ENCODE data around the gene HIRA.
"Not testable (repeated sequence)": the region's sequence is repeated elsewhere in the genome, so short reads cannot be mapped to it uniquely, and the experiment has no call there.

HIRA gene

DNA sequence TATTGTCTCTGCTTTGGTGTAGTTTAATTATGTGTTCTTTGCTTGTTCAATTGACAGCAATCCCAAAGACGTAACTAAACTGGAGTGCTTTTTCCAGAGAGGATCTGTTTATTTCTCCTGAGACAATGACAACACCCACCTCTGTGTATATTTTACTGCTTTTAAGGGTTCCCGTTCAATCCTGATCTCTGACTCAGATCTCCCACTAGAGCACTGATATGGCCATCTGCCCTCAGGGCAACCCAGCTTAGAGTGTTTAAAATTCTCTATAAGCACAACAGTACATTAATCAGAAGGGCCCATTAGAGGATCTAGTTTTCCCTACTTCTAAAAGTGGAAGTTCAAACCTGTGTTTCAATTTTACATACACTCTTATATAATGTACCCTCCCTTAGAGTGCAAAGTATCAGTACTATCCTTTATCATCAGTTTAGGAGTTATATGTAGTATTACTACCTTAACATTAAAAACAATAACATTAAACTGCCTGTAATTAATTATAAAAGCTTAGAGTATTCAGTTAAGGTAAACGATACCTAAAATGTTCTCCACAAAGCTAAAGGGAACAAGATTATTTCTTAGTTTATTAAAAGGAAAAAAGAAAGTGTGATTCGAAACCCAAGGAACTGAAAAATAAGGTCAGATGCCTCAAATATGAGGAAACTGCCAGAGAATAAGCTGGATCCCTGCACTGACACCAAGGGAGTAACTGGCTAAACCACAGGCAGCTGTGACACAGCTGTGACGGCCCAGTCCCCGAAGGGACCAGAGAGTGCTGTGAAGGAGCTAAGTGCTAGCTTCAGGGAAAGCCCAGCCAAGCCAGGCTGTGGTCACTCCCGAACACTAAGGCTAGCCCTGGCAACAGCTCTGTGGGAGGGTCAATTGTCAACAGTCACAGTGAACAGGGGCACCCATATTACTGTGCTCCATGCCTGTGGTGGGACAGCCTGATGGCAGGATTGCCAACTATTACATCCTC lies 32.2 kb upstream of the HIRA start:
- no peak for DNase-seq

DNA sequence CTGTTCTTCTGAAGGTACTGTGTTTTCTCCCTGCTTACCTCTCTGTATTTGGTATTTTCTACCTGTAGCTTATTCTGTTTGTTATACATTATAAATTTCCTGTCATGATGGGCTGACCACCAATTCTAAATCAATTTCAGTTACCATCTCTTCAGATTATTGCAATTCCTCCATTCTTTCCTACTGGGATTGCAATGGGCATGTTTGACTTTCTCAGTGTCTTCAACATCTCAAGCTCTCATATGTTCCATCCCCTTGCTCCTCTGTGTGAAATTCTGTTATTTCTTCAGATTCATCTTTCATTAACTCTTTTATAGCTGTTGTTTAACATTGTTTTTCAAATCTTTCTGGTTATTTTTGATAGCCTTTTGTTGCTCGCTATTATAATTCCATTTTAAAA lies 31.5 kb upstream of the HIRA start:
- no peak for DNase-seq

DNA sequence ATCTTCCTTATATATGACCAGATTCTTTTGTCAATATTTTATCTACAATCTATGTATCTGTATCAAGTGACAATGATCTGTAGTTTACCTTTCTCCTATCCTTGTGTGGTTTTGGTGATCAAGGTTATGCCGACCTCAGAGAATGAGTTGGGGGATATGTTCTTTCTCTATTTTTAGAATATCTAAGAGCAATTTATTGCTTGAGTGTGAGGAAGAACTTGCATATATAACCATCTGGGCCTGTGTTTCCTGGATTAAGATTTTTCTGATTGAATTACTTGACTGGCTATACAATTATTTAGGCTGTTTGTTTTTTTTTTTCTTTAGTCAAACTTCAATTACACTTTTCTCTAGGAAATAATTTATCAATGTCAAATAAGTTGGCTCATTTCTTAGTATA lies 30.0 kb upstream of the HIRA start:
- no peak for DNase-seq

DNA sequence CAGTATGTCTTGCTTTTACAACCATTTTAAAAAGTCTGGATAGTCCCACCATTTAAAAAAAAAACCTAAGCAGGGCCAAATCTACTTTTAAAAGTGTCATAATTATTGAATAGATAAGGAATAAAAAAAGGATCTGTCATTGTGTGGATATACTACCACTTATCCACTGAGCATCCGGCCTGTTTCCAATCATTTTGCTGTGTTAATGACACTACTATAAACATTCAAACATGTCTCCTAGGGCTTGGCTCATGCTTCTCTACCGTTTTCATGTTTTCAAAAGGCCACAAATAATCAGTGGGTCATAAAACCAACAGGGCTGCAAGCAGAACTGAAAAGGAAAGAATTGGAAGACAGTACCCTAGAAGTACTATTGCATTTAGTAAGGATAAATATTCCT lies 28.5 kb upstream of the HIRA start:
- no peak for DNase-seq

DNA sequence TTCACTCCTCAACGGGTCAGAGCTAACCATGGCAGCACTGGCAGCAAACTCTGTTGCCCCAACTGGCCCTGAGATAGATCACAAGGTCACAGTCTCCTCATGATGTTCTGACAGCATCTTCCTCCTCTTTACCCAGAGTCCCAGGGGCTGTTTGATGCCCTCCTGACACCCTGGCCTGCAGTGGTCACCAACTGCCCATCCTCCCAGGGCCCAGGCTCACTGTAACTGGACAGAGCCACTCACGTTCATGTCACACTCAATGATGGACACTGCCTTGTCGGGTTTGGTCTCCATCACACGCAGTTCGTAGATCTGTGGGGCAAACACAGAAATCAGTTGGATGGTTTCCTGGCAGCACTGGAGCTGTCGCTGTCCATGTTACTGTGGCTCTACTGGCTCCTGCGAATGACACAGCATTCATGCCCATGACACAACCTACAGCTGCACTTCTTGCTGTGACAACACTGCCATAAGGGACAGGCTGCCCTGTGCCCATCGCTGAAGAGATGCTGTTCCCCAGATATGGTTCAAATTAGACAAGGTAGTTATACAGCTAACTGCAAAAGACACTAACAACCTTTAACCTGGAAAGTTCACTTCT lies 26.4 kb upstream of the HIRA start:
- no peak for DNase-seq

DNA sequence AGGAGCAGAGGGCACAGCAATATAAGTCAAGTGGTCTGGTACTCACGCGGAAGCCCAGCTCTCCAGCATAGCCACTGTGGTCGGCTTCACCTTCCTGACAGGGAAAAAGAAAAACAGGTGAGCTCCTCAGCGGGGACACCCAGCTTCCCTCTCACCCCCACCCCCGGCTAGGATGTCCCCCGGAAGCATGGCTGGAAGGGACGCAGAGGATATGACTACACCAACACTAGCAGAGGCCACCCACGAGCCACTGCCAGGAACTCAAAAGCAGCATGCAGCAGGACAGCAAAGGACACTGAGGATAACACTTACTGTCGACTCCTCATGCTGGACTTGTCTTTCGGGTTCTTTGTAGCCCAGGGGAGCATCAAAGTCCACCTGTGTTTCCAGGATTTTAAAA lies 25.0 kb upstream of the HIRA start:
- no peak for DNase-seq

DNA sequence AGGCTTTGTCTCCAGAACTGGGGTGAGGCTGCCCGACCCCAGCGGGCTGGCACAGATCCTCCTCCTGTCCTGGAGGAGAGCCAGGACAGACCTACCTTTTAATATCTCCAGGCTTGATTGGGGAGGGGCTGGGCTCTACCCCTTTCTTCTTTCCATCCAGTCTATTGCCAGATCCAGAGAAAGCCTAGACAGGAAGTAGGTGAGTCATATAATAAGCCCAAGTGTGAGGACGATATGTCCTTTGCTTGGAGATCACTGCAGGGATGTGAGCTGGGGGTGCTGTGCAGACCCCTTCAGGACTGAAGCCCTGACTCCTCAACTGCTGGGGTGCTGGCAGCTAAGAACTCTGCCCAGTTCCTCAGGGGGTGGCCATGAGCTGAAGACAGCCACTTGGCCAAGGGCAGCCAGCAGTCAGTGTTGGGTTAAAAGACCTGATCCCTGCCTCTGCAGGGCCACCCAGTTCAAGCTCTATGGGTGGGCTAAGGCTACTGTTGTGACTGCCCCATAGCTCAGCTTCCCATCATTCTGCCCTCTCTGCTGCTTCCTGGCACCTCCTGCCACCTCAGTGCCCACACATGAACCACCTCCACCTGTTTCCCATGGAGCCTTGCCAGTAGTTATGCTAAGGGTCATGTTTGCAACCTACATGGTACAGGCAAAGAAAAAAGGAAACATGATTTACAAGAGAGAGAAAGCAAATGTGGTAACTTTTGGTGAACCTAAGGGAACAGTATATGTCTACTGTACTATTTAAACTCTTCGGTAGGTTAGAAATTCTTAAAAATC lies 24.2 kb upstream of the HIRA start:
- no peak for DNase-seq

DNA sequence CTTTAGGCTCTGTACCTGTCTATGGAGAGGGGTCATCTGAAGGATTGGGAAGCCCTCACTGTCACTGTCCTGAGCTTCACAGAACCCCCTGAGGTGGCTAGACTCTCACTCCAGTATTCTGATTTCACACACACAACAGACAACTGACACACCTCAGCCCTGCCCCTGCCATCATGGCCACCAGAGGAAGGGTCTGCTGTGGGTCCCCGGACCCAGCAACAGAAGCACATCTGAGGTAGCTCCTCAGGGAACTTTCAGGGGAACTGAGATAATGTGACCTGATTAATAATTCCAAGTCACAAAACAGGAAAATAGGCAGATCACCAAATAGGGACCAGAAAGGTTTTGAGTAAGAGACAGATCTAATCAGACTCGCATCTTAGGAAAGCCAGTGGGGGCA lies 23.5 kb upstream of the HIRA start:
- no peak for DNase-seq

DNA sequence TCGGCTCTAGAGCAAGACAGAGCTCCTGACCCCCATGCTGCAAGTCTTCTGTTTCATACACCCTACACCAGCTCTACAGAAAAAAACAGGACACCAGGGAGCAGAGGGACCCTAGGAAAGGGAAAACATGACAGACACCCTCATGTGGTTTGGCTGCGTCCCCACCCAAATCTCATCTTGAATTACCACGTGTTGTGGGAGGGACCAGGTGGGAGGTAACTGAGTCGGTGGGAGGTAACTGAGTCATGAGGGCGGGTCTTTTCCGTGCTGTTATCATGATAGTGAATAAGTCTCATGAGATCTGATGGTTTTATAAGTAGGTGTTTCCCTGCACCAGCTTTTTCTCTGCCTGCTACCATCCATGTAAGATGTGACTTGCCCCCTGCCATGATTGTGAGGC lies 22.6 kb upstream of the HIRA start:
- DNase-seq = peak in 1 of 2 experiments; percentile 59

DNA sequence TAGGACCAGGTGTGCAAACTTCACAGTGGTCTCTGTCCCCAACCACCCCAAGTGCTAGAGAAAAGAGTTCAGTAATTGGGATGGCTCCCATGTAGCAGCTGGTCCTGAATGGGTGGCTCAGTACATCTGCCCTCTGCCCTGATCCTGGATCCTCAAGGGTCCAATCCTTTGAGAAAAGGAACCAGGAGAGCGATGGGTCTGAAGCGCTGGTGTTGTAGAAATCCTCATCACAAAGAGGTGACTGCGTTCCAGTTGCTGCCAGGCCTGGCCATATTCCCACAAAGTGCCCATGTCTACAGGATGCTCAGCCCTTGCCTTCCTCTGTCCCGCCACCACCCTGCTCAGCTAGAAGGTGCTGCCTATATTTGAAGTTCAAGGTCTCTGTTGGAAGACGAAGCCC lies 22.2 kb upstream of the HIRA start:
- DNase-seq = no peak

DNA sequence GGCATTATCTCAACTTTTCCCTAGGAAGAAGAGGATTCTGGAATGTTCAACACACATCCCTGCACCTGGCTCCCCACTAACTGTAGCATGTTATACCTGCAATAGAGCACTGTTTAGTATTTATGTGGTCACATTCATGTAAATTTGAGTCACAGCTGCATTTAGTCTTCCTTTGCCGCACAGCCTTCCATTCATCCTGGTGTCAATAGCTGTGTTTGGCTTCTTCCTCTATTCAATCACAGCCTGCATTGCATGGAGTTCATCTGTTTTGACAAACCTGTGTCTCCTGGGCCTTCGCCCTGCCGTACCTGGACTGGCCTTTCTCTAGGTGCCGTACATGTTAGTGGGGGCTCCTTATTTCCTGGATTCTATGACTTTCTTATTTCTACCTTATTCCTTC lies 20.0 kb upstream of the HIRA start:
- DNase-seq = no peak

DNA sequence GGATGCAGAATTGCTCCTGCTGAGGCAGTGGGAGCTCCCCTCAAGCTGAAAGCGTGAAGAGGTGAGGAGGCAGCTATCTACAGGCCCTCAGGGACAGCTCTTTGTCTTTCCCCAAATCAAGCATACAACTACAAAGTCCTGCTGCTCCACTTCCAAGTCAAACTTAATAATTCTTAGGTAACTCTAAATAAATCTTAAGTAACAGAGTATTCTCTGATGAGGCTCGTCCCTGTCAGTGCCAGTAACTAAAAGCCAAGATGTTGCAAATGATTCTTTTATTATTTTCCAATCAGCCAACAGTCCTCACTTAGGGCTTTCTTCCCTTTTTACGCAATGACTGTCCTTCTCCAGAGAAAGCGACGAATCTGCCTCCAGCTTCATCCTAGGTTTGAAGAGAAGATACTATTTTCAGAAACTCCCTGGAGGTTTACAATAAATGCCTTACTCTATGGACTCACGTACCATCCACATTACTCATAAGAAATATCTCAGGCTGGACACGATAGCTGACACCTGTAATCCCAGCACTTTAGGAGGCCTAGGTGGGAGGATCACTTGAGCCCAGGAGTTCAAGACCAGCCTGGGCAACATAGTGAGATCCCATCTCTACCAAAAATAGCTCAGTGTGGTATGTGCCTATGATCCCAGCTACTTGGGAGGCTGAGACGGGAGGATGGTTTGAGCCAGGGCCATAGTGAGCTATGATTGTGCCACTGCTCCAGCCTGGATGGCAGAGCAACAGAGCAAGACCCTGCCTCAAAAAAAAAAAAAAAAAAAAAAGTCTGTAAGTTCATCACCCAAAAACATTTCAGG lies 19.0 kb upstream of the HIRA start:
- DNase-seq = no peak

DNA sequence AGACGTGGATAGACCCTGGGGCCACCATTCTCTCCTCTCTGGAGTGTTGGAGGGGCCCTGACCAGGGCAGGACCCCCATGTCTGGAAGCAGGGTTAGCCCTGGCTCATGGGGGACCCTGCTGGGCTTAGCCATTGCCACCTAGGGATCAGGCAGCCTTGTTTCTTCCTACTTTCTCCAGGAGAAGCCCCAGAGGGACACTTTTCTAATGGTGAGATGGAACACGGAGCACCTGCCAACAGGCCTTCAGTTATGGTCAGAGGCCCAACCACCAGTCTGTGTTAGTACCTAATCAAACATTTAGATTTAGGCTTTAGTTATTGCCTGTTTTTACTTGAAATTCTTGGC lies 17.9 kb upstream of the HIRA start:
- no peak for DNase-seq

DNA sequence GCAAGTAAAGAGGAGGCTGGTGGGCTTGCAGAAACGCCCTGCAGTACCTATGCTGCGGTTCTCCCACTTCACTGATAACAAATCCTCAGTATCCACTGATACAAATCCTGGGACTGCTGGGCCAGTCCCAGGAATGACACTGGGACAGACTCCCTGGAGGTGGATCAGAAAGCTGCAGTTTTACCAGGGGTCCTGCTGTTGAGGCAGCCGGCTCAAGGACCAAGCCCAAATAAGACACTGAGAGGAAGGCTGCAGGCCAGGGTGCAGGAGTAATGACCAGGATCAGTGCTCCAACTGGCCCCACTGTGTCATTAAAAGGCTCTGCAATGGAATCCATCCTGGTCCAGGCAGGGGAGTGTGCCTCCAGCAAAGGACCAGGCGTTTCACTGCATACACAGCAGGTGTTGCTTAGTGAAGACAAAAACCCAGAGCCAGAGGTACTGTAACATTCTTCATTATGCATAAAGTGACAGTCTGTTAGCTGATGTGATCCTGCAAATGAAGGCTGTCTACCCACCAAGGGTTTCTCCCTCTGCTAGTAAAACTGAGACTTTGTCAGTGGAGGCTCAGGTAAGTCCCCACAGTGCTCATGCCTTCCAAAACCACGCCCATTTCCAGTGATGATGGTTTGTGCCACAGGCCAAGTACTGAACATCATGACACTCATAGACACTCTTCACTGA lies 17.3 kb upstream of the HIRA start:
- no peak for DNase-seq

DNA sequence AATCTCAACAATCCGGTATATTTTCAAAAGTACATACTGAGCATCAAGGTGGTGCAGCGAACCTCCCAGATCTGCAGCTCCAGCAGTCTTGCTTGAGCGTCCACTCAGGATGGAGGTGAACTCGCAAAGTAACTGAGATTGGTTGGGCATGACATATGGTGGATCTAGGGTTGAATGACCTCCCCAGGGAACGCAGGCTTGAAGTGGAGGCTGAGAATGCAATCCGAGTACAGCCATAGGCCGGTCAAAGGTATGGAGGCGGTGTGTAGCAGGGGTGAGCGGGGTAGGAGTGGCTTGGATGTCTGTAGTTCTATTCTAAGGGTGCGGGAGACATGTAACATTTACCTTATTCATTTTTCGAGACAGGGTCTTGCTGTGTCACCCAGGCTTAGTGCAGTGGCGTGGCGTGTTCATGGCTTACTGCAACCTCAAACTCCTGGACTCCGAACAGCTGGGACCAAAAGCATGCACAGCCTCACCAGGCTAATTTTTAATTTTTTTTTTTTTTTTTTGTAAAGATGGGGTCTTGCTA lies 16.6 kb upstream of the HIRA start:
- no peak for DNase-seq

DNA sequence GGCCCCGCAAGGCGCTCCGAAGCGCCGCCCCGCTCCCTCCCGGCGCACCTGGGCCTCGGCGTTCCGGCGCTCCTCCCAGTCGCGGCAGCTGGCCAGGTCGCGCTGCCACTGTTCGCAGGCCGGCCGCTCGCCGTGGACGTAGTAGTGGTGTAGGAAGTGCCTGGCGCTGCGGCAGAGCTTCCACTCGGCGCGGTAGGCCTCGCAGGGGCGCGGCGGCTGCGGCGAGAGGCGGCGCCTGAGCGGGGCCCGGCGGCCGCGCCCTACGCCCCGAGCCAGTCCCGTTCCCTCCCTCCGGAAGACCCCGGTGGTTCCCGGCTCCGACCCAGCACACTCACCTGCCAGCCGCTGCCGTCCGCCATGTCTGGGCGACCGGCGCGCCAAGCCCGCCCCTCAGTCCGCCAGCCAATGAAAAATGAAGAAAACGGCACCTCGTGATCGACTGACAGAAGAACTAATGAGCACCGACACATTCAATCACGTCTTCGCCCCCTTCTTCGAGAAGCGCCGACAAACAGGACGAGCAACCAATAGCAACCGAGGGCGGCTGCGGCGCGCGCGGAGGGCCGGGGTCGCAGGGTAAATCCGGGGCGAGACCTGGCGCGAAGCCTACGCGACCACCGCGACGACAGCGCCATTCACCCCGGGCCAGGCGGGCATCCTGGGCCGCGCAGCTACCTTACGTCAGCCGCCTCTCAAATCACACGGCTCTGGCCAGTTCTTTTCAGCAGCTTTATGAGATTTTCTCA lies 16.0 kb upstream of the HIRA start, which contains the start of gene C22orf39:
TSS of gene C22orf39 (minus strand) at position 382 of the 746 bp plus-strand sequence. CDS start at position 359, 23 bp downstream.
- DNase-seq = peak; percentile 76 to 88

DNA sequence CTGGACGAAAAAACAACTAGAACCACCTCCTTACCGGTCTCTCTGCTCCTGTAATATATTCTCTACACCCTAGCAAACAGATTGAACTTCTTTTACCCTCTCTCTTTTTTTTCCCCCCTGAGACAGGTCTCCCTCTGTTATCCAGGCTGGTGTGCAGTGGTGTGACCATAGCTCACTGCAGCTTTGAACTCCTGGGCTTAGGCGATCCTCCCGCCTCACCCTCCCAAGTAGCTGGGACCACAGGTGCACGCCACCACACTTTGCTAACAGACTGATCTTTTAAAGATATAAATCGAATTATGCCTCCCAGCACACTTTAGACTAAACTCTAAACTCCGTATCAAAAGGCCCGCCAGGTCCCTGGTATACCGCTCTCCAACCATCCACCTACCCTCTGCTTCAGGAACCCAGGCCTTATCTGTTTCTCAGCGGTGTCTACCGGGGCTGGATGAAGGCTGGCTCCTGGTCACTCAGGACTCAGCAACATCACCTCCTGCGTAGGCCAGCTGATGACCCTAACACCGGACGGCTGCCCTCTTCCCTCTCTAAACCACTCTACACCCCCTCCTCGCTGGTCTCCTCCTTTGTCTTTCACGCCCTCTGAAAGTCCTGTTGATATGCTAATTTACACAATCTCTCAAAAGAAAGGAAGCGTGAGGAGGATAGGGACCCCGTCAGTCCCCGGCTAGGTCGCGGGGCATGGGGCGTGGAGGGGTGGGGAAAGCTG lies 15.2 kb upstream of the HIRA start:
- DNase-seq = no peak

DNA sequence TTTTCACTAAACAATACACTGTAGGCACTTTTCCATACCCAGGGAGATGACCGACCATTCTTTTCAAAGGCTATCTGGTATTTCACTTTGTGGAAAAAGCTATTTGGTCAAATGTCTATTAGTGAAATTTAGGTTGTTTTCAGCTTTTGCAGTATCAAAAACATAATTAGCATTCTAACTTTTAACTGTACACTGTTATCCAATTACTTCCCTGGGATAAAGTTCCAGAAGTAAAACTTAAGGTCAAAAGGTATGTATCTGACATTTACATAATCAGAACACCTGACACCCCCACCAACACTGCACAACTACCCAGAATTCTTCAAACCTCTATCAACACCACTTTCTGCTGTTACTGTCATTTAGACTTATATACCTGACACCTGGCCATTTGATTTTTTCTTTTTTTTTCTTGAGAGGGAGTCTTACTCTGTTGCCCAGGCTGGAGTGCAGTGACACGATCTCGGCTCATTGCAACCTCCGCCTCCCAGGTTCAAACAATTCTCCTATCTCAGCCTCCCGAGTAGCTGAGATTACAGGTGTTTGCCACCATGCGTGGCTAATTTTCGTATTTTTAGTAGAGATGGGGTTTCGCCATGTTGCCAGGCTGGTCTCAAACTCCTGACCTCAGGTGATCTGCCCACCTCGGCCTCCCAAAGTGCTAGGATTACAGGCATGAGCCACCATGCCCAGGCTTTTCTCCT lies 13.9 kb upstream of the HIRA start:
- not testable (repeated sequence) for DNase-seq

DNA sequence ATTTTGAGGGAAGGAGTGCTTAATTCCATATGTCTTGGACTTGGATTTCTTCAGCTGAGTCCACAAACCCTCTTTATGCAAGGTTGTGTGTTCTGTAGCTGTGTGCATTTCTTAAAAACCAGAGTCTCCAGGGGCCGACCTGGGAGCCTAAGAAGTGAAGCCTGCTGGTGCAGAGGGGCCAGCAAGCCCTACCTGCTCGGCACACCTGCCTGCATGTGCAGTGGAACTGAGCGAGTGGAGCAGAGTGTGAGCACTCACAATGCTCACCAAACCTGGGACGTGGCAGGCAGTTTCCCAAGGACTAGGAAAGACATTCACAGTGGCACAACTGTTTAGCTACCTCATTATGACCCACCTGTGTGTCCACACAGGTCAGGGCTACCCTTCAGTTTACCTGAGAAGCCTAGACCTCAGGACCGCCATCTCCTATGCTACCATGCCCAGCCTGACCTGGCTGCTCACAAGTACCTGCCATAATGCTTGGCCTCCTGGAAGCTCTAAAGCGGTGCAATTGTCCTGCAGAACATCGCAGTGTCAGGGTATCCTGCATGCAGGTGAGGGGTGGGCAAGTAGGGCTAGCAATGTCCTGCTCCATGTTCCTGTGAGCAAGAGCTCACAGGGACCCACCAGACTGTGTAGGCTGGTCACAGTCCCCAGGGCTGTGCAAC lies 12.1 kb upstream of the HIRA start:
- DNase-seq = no peak

Measured in stimulated activated CD4-positive, alpha-beta T cell treated with anti-CD3 and anti-CD28 coated beads, Interleukin-4, amount 100 ng/mL, for 4 hours (primary cell).